ENCODE results near the gene KAZN. TPM values are rescaled to one million over a fixed set of nuclear protein-coding genes. Genes with fewer than 3 reads are reported as not detected.

KAZN gene
- total RNA-seq, 1 donor from 2014 or later: 3.7 TPM

DNA sequence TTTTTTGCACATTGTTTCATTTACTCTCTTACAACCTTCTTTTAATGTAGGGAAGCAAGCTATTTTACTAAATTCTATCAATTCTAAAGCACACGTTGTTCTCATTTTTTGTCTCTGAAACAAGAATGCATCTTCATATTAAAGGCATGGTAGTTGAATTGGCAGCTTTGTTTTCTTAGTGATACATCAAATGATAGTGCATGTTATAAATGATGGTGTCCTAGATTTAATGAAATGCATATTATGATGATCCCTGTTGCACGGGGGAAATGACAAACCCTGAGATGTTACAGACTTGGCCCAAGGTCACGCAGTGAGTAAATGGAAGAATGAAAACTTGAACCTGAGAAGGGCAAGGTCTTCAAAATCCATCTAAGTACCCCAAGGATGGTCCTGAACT is 213.1 kb downstream of the KAZN start:
- Histone ChIP-seq H3K27me3 (ENCODE audit: control insufficient read depth in 3 of 3, insufficient read depth in 3 of 3, low read length in 3 of 3) (peaks cover 0 to 2% (median 0%) of the 10 kb centered on the region in 3 donors), H3K9me3 (ENCODE audit: control insufficient read depth in 3 of 3, low read length in 3 of 3) (peaks cover 5 to 11% (median 5%) of the 10 kb centered on the region in 3 donors), H3K4me3 (ENCODE audit: low read length in 3 of 3) (no peak overlapping the region), H3K36me3 (ENCODE audit: control insufficient read depth in 3 of 3, insufficient read depth in 3 of 3, low read length in 3 of 3) (no peaks in the 10 kb centered on the region), H3K9ac (ENCODE audit: low read depth in 1 of 3, low read length in 3 of 3) (no peak overlapping the region), H3K27ac (ENCODE audit: low read depth, low read length) (no peak overlapping the region), H3K4me1 (ENCODE audit: control insufficient read depth in 3 of 3, insufficient read depth in 3 of 3, low read length in 3 of 3) (no peaks in the 10 kb centered on the region)

DNA sequence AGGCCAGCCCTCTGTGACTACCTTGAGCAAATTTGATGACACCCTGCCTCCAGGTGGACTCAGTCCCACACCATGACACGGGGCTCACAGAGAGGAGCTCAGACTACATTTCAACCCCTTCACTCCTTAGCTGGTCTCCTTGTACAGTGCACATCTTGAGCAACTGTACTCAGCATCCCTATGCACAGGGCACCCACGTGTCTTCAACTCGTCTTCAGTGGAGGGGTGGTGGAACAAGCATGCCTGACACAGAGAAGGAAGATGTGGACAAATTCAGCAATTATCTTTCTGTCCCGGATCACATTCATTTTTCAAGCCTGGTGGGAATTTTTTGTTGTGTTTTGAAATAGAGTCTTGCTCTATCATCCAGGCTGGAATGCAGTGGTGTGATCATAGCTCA is 213.7 kb downstream of the KAZN start:
- H3K4me1 ChIP-seq (ENCODE audit: control insufficient read depth in 3 of 3, insufficient read depth in 3 of 3, low read length in 3 of 3): no peaks in the 10 kb centered on the region
- H3K36me3 ChIP-seq (ENCODE audit: control insufficient read depth in 3 of 3, insufficient read depth in 3 of 3, low read length in 3 of 3): no peaks in the 10 kb centered on the region
- no peak overlapping the region for H3K9ac ChIP-seq (ENCODE audit: low read depth in 1 of 3, low read length in 3 of 3)
- H3K27ac ChIP-seq (ENCODE audit: low read depth, low read length): no peak overlapping the region
- H3K9me3 ChIP-seq (ENCODE audit: control insufficient read depth in 3 of 3, low read length in 3 of 3): peaks cover 0 to 6% (median 0%) of the 10 kb centered on the region in 3 donors
- H3K4me3 ChIP-seq (ENCODE audit: low read length in 3 of 3): no peak overlapping the region
- peaks cover 0 to 6% (median 0%) of the 10 kb centered on the region in 3 donors for H3K27me3 ChIP-seq (ENCODE audit: control insufficient read depth in 3 of 3, insufficient read depth in 3 of 3, low read length in 3 of 3)

DNA sequence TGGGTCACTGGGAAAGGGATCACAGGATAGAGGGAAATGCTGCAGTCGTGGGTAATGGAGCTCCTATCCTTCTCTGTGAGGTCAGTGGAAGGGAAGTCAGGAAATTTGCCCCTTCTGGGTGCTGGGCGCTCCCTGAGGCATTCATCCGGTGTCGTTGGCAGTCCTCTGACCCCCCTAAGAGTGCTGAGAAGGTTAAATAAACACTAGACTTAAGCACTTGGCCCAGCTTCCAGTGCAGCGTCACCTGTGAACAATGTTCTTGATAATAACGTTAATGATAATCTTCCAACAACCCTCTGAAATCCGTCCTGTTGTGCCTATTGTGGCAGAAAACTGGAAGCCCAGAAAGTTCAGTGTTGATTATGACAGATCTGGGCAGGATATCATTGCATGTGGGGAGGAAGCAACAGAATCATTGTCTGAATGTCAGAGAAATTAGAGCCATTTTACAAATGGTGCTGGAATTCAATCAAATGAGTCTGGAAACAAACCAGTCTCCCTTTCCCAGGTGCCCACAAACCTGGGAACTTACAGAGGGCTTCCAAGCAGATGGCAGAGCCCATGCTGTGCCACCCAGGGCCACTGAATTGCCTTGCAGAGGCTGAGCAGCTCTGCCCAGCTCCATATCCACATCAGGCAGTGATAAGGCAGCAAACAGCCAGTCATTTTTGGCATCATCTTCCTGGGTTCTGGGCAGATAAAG is 216.8 kb downstream of the KAZN start:
- Histone ChIP-seq H3K4me3 (ENCODE audit: low read length in 3 of 3) (no peak overlapping the region), H3K4me1 (ENCODE audit: control insufficient read depth in 3 of 3, insufficient read depth in 3 of 3, low read length in 3 of 3) (no peaks in the 10 kb centered on the region), H3K27ac (ENCODE audit: low read depth, low read length) (no peak overlapping the region), H3K9ac (ENCODE audit: low read depth in 1 of 3, low read length in 3 of 3) (no peak overlapping the region), H3K36me3 (ENCODE audit: control insufficient read depth in 3 of 3, insufficient read depth in 3 of 3, low read length in 3 of 3) (no peaks in the 10 kb centered on the region), H3K9me3 (ENCODE audit: control insufficient read depth in 3 of 3, low read length in 3 of 3) (no peaks in the 10 kb centered on the region), H3K27me3 (ENCODE audit: control insufficient read depth in 3 of 3, insufficient read depth in 3 of 3, low read length in 3 of 3) (peaks cover 0 to 8% (median 0%) of the 10 kb centered on the region in 3 donors)

DNA sequence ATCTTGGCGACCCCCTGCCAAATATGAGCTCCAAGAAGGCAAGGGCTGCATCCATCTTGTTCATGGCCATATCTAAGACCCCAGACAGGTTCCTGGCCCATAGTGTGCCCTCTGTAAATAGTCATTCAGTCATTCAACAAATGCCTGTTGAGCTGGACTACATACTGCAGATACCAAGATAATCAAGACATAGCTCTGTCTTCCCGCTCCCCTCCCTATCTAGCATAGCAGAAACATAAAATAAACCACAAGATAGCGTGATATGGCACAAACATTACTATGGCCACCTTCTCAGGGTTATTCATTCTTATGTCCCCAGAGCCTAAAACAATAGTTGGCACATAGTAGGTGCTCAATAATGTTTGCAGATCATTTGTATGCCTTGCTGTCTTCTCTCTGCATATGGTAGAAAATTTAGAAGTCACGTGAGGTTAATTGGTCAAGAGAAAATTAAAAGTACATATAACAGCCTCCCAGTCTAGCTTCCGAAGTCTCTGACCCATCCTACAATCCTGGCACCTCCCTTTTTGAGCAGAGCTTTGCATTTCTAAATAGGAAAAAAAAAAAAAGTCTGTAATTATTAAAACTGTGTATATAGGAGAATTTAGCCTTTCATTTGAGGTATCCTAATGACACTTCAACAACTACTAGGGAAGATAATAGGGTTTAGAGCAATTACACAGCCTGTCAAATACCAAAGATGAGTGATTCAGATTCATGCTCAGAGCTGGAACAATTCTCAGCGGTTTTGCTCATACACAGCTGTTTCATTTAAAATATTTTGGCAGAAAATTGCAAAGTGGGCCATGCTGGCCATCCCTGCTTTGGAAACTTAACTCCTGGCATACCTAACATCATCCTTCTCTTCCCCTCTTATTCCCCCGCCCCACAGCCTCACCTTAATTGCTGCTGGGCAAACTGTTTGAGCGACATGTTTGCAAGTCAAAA is 219.0 kb downstream of the KAZN start:
- Histone ChIP-seq H3K9me3 (ENCODE audit: control insufficient read depth in 3 of 3, low read length in 3 of 3) (no peaks in the 10 kb centered on the region), H3K36me3 (ENCODE audit: control insufficient read depth in 3 of 3, insufficient read depth in 3 of 3, low read length in 3 of 3) (no peaks in the 10 kb centered on the region), H3K27me3 (ENCODE audit: control insufficient read depth in 3 of 3, insufficient read depth in 3 of 3, low read length in 3 of 3) (peaks cover 0 to 14% (median 0%) of the 10 kb centered on the region in 3 donors), H3K9ac (ENCODE audit: low read depth in 1 of 3, low read length in 3 of 3) (no peak overlapping the region), H3K4me3 (ENCODE audit: low read length in 3 of 3) (no peak overlapping the region), H3K4me1 (ENCODE audit: control insufficient read depth in 3 of 3, insufficient read depth in 3 of 3, low read length in 3 of 3) (no peaks in the 10 kb centered on the region), H3K27ac (ENCODE audit: low read depth, low read length) (no peak overlapping the region)

DNA sequence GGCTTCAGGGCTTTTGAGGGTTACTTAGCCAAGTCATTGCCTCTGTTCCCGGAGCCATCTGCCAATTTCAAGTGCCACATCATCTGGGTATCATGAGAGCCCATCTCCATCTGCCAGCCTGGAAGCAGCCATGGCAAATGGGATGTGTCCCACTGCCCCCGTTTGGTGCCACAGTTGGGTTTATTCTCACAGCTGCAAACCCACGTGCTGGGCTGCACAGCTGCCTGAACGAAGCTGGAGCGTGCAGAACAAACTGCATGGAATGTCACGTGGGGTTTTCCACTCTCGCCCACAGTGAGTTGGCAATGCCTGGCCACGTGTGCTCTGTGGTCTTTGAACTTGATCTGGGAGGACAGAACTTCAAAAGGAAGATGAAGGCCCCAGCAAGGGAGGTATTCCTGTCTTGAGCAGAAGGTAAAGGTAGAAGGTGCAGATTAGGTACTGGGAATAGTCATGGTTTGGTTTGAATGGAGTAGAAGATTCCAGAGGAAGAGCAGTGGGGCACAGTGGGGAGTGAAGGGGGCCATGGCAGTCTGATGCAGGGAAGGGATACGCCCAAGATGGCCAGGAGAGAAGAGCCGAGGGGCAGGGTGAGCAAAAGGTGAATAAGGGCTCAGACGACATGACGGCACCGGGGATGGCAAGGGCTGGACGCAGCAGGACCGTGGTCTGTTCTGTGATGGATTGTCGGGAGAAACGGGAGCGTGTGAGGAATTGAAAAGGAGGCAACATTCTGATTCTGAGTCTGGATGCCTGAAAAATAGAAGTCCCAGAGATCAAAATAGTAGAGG is 222.0 kb downstream of the KAZN start:
- Histone ChIP-seq H3K36me3 (ENCODE audit: control insufficient read depth in 3 of 3, insufficient read depth in 3 of 3, low read length in 3 of 3) (no peaks in the 10 kb centered on the region), H3K4me3 (ENCODE audit: low read length in 3 of 3) (no peak overlapping the region), H3K4me1 (ENCODE audit: control insufficient read depth in 3 of 3, insufficient read depth in 3 of 3, low read length in 3 of 3) (no peaks in the 10 kb centered on the region), H3K27ac (ENCODE audit: low read depth, low read length) (no peak overlapping the region), H3K9me3 (ENCODE audit: control insufficient read depth in 3 of 3, low read length in 3 of 3) (no peaks in the 10 kb centered on the region), H3K27me3 (ENCODE audit: control insufficient read depth in 3 of 3, insufficient read depth in 3 of 3, low read length in 3 of 3) (peaks cover 0 to 12% (median 0%) of the 10 kb centered on the region in 3 donors), H3K9ac (ENCODE audit: low read depth in 1 of 3, low read length in 3 of 3) (no peak overlapping the region)

DNA sequence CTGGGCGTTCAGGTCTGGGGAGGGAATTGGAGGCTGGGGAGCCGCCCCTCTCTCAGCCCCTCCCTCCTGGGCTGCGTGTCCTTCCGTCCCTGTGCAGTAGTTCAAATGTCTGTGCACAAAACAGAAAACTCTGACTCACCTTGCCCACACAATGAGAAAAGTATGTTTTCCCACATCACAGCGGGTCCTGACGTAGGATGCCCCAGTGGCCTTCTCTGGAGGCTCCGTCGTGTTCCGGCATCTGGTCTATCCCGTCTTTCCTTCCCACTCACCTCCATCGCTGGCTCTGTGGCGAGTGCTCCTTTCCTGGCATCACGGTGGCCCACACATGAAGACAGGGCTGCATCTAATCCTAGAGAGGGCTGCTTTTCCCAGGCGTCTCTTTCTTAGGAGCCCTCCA is 224.0 kb downstream of the KAZN start:
- H3K27me3 ChIP-seq (ENCODE audit: control insufficient read depth in 3 of 3, insufficient read depth in 3 of 3, low read length in 3 of 3): peaks cover 0 to 8% (median 4%) of the 10 kb centered on the region in 3 donors
- H3K27ac ChIP-seq (ENCODE audit: low read depth, low read length): no peak overlapping the region
- no peak overlapping the region for H3K4me3 ChIP-seq (ENCODE audit: low read length in 3 of 3)
- peaks cover 0 to 2% (median 0%) of the 10 kb centered on the region in 3 donors for H3K9me3 ChIP-seq (ENCODE audit: control insufficient read depth in 3 of 3, low read length in 3 of 3)
- no peaks in the 10 kb centered on the region for H3K36me3 ChIP-seq (ENCODE audit: control insufficient read depth in 3 of 3, insufficient read depth in 3 of 3, low read length in 3 of 3)
- no peaks in the 10 kb centered on the region for H3K4me1 ChIP-seq (ENCODE audit: control insufficient read depth in 3 of 3, insufficient read depth in 3 of 3, low read length in 3 of 3)
- H3K9ac ChIP-seq (ENCODE audit: low read depth in 1 of 3, low read length in 3 of 3): no peak overlapping the region

DNA sequence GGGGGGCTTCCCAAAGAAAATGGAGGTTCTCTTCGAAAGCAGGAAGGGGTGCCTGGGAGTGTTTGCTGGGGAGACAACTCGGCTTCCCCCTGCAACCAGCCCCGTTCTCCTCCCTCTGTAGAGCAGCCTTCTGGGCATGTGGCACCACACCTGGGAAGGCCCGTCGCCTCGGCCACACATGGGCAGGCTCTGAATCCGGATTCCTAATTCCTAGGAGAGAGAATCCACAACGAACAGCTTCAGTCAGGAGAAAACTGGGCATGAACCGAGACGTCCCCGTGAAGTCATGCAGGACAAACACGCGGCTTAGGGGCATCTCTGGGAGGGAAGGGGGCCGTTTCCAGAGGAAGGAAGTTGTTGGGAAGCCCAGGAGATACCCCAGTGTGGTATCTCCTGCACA is 224.5 kb downstream of the KAZN start:
- H3K27me3 ChIP-seq (ENCODE audit: control insufficient read depth in 3 of 3, insufficient read depth in 3 of 3, low read length in 3 of 3): peaks cover 0 to 8% (median 4%) of the 10 kb centered on the region in 3 donors

DNA sequence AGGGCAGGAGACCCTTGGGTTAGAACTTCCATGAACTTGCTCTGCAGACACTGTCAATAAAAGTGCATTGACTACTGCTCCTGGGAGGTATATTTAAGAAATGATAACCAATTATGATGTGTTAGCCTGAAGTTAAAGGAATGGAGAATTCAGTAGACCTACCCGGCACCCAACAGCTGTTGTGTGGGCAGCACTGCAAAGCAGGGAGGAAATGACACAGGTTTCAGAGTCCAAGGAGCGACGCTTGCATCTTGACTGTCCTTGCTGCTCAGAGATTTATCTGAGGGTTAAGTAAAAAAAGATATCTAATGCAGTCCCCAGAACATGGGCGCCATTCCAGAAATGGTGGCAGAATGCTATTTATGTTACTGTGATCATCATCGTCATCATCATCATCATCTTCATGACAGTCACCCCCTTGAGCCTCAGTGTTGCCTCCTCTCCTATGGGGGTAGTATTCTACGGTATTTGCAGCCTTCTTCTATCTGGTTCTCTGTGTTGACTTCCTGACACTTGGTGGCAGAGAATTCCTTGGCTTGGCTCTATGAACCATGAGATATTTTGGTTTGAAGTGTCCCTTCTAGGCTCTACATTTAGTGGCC is 225.9 kb downstream of the KAZN start:
- Histone ChIP-seq H3K4me3 (ENCODE audit: low read length in 3 of 3) (no peak overlapping the region), H3K9ac (ENCODE audit: low read depth in 1 of 3, low read length in 3 of 3) (no peak overlapping the region), H3K36me3 (ENCODE audit: control insufficient read depth in 3 of 3, insufficient read depth in 3 of 3, low read length in 3 of 3) (no peaks in the 10 kb centered on the region), H3K27me3 (ENCODE audit: control insufficient read depth in 3 of 3, insufficient read depth in 3 of 3, low read length in 3 of 3) (peaks cover 0 to 8% (median 4%) of the 10 kb centered on the region in 3 donors), H3K4me1 (ENCODE audit: control insufficient read depth in 3 of 3, insufficient read depth in 3 of 3, low read length in 3 of 3) (no peaks in the 10 kb centered on the region), H3K9me3 (ENCODE audit: control insufficient read depth in 3 of 3, low read length in 3 of 3) (peaks cover 0 to 3% (median 3%) of the 10 kb centered on the region in 3 donors), H3K27ac (ENCODE audit: low read depth, low read length) (no peak overlapping the region)

More for the DNA sequence above, 224.5 kb downstream of the KAZN start:
- Histone ChIP-seq H3K4me3 (ENCODE audit: low read length in 3 of 3) (no peak overlapping the region), H3K36me3 (ENCODE audit: control insufficient read depth in 3 of 3, insufficient read depth in 3 of 3, low read length in 3 of 3) (no peaks in the 10 kb centered on the region), H3K4me1 (ENCODE audit: control insufficient read depth in 3 of 3, insufficient read depth in 3 of 3, low read length in 3 of 3) (no peaks in the 10 kb centered on the region), H3K27ac (ENCODE audit: low read depth, low read length) (no peak overlapping the region), H3K9ac (ENCODE audit: low read depth in 1 of 3, low read length in 3 of 3) (no peak overlapping the region), H3K9me3 (ENCODE audit: control insufficient read depth in 3 of 3, low read length in 3 of 3) (peaks cover 0 to 3% (median 0%) of the 10 kb centered on the region in 3 donors)

DNA sequence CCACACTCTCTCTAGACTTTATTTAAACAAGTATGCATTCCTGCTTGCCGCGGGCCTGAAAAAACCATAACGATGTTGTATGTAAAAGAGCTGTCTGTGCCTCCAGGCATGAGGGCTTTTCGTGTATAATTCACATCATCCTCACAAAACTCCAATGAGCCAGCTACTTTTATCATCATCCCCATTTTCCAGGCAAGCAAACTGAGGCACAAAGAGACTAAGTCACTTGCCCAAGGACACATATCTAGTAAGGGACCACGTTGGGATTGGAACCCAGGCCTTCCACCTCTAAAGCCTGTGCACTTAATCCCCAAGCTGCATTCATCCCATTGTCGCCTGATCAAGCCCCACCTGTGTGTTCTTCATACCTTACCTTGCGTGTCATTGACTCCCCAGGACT is 226.9 kb downstream of the KAZN start:
- Histone ChIP-seq H3K9me3 (ENCODE audit: control insufficient read depth in 3 of 3, low read length in 3 of 3) (peaks cover 0 to 3% (median 3%) of the 10 kb centered on the region in 3 donors), H3K4me1 (ENCODE audit: control insufficient read depth in 3 of 3, insufficient read depth in 3 of 3, low read length in 3 of 3) (no peaks in the 10 kb centered on the region), H3K36me3 (ENCODE audit: control insufficient read depth in 3 of 3, insufficient read depth in 3 of 3, low read length in 3 of 3) (no peaks in the 10 kb centered on the region), H3K27me3 (ENCODE audit: control insufficient read depth in 3 of 3, insufficient read depth in 3 of 3, low read length in 3 of 3) (peaks cover 0 to 5% (median 4%) of the 10 kb centered on the region in 3 donors), H3K27ac (ENCODE audit: low read depth, low read length) (no peak overlapping the region), H3K9ac (ENCODE audit: low read depth in 1 of 3, low read length in 3 of 3) (no peak overlapping the region), H3K4me3 (ENCODE audit: low read length in 3 of 3) (no peak overlapping the region)
